Activated T-helper 2 cell treated with anti-CD3 and anti-CD28 coated beads, Interferon-gamma antibody, Interleukin-2, Interleukin-4, amounts not matched to agents 10 μg/mL and 5 μg/mL and 100 μg/mL, durations not matched to agents 14 hours and 24 hours and 36 hours (primary cell): Measurements from ENCODE around the gene P4HTM. TPM values are rescaled to one million over a fixed set of nuclear protein-coding genes. Genes with fewer than 3 reads are reported as not detected.

Experiments used
- DNase-seq: peaks from one replicate; pipeline ENCODE4 v3.0.0; 2021; ENCODE audit warnings: low spot score
- H3K27ac Mint-ChIP-seq: one replicate; pipeline ENCODE4 v1.8.0; 2021; ENCODE audit warnings: mixed read lengths
- H3K27me3 Mint-ChIP-seq: one replicate; pipeline ENCODE4 v1.8.0; 2021; ENCODE audit warnings: low read depth, mixed read lengths
- H3K36me3 Mint-ChIP-seq: one replicate; pipeline ENCODE4 v1.8.0; 2021; ENCODE audit warnings: low read depth, mixed read lengths
- H3K4me1 Mint-ChIP-seq: one replicate; pipeline ENCODE4 v1.8.0; 2021; ENCODE audit warnings: low read depth, mixed read lengths
- H3K4me3 Mint-ChIP-seq: one replicate; pipeline ENCODE4 v1.8.0; 2021; ENCODE audit warnings: low read depth, mild to moderate bottlenecking, moderate library complexity, mixed read lengths
- H3K9me3 Mint-ChIP-seq: one replicate; pipeline ENCODE4 v1.8.0; 2021; ENCODE audit warnings: mixed read lengths
- intact Hi-C: fragments of 100-400 bp; cut with micrococcal nuclease; formaldehyde crosslinking; loops from one replicate; pipeline ENCODE4 v1.15.1; 2023
- total RNA-seq: library from RNA; stranded (reverse); gene quantifications from 2 replicates; pipeline ENCODE4 v1.2.3, GENCODE V29; 2022

P4HTM gene
- total RNA-seq, 1 donor from 2014 or later, result 39.1 TPM

DNA sequence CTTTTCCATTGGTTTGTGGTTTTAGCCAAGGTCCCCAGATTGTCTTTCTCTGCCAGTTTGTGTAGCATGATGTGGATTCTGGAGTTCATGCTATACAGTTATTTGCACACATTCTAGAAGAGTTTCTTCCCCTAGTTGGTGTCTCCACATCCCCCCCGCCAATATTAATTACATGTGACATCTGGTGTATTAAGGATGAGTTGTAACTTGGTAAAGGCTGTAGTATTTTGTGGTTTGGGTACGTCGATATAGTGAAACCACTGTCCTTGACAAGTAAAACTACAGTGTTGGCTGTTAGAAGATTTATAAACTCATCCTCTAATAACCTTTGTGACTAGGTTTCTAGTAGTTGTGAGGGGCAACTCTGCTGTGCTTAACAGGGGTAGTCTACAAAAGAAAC lies 23.7 kb upstream of the P4HTM start:
- peaks cover 77% of the 10 kb centered on the region for H3K36me3 Mint-ChIP-seq
- DNase-seq, result no peak
- no peaks in the 10 kb centered on the region for H3K9me3 Mint-ChIP-seq
- peaks cover 22% of the 10 kb centered on the region for H3K4me1 Mint-ChIP-seq
- peak overlapping the region; percentile 39 for H3K27ac Mint-ChIP-seq
- H3K4me3 Mint-ChIP-seq, result no peak overlapping the region
- no peaks in the 10 kb centered on the region for H3K27me3 Mint-ChIP-seq
- intact Hi-C loops, result no loop called here

DNA sequence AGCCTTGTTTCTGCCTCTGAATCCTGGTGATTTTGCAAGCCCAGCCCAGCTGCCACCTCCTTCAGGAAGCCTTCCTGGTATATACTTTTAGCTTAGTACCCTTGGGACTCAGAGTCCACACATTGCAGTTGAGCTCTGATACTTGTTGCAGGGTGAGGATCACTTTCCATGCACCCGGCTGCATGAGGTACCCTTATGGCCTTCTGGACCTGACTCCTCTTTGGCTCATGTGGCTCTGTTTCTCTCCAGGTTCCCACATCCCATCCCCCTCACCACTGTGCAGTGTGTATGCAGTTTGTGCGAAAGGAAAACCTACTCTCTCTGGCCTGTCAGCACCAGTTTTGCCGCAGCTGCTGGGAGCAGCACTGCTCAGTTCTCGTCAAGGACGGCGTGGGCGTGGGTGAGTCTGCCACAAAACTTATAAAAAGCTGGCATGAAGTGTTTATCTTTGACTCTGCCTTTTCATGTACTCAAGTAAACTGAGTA lies 23.1 kb upstream of the P4HTM start:
- intact Hi-C loops, result no loop called here
- Mint-ChIP-seq H3K36me3 (peaks cover 79% of the 10 kb centered on the region), H3K9me3 (no peaks in the 10 kb centered on the region), H3K27ac (peak overlapping the region; percentile 71), H3K4me1 (peaks cover 19% of the 10 kb centered on the region), H3K27me3 (no peaks in the 10 kb centered on the region), H3K4me3 (no peak overlapping the region)
- no peak for DNase-seq

DNA sequence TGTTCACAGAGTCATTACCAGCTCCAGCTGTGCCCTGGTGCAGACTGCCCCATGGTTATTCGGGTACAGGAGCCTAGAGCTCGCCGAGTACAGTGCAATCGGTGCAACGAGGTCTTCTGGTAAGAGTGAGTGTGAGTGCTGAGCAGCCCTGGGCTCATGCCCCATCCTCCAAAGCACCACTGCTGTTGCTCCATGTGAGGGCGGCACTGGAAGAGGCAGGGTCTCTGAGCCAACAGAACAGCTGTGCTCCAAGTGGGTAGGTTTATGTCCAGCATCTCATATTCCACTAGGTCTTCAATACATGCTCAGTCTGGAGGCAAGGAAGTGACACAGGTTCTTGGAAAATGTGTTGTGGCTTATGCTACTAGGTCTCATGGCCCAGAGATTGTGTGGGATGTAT lies 19.5 kb upstream of the P4HTM start:
- intact Hi-C loops, result no loop called here
- H3K4me1 Mint-ChIP-seq, result peaks cover 9% of the 10 kb centered on the region
- H3K27me3 Mint-ChIP-seq, result no peaks in the 10 kb centered on the region
- no peak for DNase-seq
- H3K4me3 Mint-ChIP-seq, result no peak overlapping the region
- H3K36me3 Mint-ChIP-seq, result peaks cover 88% of the 10 kb centered on the region
- H3K9me3 Mint-ChIP-seq, result no peaks in the 10 kb centered on the region
- no peak overlapping the region for H3K27ac Mint-ChIP-seq

DNA sequence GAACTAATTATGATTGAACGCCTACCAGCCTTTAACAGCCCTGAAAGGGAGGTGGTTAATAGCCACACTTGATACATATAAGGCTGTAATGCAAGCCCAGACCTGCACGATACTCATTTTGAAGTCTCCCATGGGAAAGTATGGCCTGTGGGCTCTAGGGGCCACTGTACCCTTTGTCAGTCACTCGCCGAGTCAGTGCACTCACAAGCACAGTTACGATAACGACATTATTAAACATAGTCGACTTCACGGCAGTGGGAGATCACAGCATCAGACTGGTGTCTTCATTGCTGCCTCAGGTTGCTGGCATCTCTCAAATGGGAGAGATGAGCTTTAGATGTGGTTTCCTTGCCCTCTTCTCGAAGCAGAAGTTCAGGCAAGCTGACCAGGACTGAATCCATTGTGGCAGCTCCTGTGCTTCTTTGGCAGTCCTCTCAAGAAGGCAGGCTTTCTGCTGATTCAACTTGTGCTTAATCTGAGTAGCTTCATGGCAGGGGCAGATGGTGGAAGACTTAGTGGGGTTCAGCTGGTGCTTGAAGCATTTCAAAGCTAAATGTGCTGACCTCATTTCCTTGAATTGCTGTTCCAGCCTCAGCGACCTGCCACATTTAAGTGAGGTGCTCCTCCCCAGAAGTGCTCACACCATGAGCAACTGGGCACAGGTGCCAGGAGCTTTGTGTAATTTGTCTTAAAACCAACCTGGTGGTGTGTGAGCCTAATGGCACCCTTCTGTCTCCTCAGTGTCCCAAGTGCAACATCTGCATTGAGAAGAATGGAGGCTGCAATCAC lies 15.8 kb upstream of the P4HTM start:
- no peak for DNase-seq
- intact Hi-C loops, result no loop called here
- no peak overlapping the region for H3K27ac Mint-ChIP-seq
- H3K27me3 Mint-ChIP-seq, result no peaks in the 10 kb centered on the region
- no peaks in the 10 kb centered on the region for H3K9me3 Mint-ChIP-seq
- no peaks in the 10 kb centered on the region for H3K4me1 Mint-ChIP-seq
- H3K4me3 Mint-ChIP-seq, result no peak overlapping the region
- H3K36me3 Mint-ChIP-seq, result peaks cover 76% of the 10 kb centered on the region

DNA sequence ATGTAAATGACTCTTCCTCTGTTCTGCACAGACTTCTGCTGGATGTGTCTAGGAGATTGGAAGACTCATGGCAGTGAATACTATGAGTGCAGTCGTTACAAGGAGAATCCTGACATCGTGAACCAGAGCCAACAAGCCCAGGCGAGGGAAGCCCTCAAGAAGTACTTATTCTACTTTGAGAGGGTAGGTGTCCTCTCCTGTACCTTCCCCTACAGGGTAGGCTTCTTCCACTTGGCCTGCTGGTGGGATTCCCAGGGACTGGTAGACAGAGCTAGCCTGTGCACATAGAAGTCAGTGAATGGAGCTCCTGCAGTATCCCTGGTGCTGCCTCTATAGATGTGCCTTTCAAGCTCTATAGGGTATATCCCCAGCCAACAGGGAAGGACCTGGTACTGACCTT lies 10.6 kb upstream of the P4HTM start:
- Mint-ChIP-seq H3K9me3 (no peaks in the 10 kb centered on the region), H3K4me3 (no peak overlapping the region), H3K27ac (no peak overlapping the region), H3K36me3 (peaks cover 79% of the 10 kb centered on the region), H3K4me1 (no peaks in the 10 kb centered on the region), H3K27me3 (no peaks in the 10 kb centered on the region)
- intact Hi-C loops, result no loop called here
- DNase-seq, result no peak

DNA sequence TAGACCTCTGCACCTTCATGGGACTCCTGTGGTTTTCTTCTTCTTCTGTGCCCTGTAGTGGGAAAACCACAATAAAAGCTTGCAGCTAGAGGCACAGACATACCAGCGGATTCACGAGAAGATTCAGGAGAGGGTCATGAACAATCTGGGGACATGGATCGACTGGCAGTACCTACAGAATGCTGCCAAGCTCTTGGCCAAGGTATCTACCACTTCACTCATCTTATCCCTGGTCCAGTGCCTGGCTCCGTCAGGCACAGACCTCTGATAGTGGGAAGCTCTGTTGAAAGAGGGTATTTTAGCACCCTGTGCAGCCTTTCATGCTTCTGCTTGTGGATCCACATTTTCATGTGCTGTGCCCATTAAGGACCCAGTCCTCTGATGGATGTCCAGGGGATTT lies 9.7 kb upstream of the P4HTM start:
- Mint-ChIP-seq H3K4me1 (no peaks in the 10 kb centered on the region), H3K36me3 (peaks cover 79% of the 10 kb centered on the region)
- intact Hi-C loops, result loop anchor here (10.0 kb wide), 1 partner anchor 185 kb away; the partner anchor contains the start of gene CCDC71

DNA sequence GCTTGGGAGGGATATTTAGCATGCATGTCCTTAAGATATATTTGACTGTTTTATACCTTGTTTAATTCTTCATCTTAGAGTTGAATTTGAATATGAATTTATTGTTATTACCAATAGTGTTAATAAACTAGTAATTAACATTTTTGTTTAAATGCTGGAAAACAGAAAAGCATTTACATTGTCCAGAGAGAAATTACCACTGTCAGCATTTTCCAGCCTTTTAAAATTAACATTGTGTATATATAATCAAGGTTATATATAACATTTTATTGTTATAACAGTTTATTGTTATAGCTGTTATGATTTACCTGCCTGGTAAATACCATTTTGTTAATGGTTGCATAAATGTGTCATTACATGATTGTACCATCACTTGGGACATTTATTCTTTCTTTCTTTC lies 8.0 kb upstream of the P4HTM start:
- intact Hi-C loops, result loop anchor here (10.0 kb wide), 1 partner anchor 183 kb away; the partner anchor contains the start of gene CCDC71
- Mint-ChIP-seq H3K4me3 (no peak overlapping the region), H3K27ac (no peak overlapping the region), H3K9me3 (no peaks in the 10 kb centered on the region), H3K27me3 (no peaks in the 10 kb centered on the region), H3K36me3 (peaks cover 71% of the 10 kb centered on the region), H3K4me1 (no peaks in the 10 kb centered on the region)
- DNase-seq, result no peak

More for the DNA sequence above, 9.7 kb upstream of the P4HTM start:
- DNase-seq, result no peak
- Mint-ChIP-seq H3K9me3 (no peaks in the 10 kb centered on the region), H3K27me3 (no peaks in the 10 kb centered on the region), H3K27ac (no peak overlapping the region), H3K4me3 (no peak overlapping the region)

DNA sequence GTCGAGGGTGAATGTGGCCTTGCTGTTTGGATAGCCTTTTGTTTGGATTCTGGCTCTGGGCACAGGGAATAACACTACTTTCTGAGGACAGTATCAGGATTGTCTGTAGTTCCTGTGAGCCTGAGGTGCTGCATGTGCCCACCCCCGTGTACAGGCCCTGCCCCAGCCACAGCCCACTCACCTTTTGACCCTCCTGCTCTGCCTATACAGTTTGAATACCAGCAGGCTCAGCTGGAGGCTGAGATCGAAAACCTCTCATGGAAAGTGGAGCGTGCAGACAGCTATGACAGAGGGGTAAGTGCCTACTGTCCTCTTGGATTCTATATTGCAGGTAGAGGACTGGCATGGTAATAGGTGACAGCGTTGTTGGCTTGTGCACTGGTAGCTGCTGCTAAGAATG lies 7.4 kb upstream of the P4HTM start:
- H3K27me3 Mint-ChIP-seq, result no peaks in the 10 kb centered on the region
- DNase-seq, result no peak
- H3K9me3 Mint-ChIP-seq, result no peaks in the 10 kb centered on the region
- no peak overlapping the region for H3K27ac Mint-ChIP-seq
- H3K4me3 Mint-ChIP-seq, result no peak overlapping the region
- H3K36me3 Mint-ChIP-seq, result peaks cover 69% of the 10 kb centered on the region
- H3K4me1 Mint-ChIP-seq, result peaks cover 1% of the 10 kb centered on the region
- intact Hi-C loops, result loop anchor here (10.0 kb wide), 1 partner anchor 182 kb away; the partner anchor contains the start of gene CCDC71

DNA sequence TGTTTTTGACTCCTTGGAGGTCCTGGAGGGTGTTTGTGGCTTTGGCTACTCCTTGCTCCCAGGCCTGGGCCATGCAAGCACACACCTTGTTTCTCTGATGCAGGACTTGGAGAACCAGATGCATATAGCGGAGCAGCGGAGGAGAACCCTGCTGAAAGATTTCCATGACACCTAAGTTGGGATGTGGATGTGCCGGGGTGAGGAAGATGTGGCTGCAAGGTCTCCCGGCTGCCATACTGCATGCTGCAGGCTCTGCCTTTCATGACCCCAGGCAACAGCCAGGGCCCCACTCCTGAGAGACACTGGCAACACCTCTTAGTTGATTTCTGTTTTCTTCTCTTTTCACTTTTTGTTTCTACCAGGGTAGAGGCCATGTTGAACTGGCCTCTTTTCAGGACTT lies 6.9 kb upstream of the P4HTM start:
- no peaks in the 10 kb centered on the region for H3K27me3 Mint-ChIP-seq
- no peak overlapping the region for H3K4me3 Mint-ChIP-seq
- no peak for DNase-seq
- intact Hi-C loops, result loop anchor here (10.0 kb wide), 1 partner anchor 182 kb away; the partner anchor contains the start of gene CCDC71
- H3K36me3 Mint-ChIP-seq, result peaks cover 68% of the 10 kb centered on the region
- peaks cover 4% of the 10 kb centered on the region for H3K4me1 Mint-ChIP-seq
- H3K9me3 Mint-ChIP-seq, result no peaks in the 10 kb centered on the region
- H3K27ac Mint-ChIP-seq, result no peak overlapping the region

DNA sequence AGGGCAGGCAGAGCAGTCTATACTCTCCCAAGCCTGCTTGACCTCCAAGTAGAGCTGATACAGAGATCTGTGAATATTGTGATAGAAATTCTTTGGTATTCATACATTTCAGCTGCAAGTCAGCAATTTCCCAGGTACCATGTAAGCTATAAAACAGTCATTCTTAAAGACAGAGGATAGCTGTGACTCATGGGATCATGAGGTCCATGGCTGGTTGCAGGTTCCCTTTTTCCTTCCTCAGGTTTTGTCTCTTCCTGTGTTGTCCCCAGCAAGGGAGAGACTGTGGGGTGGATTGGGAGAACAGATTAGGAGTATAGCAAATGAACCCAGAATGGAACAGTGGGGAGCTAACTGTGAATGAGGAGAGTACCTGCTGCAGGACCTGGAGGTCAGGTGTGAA lies 5.4 kb upstream of the P4HTM start:
- intact Hi-C loops, result loop anchor here (5.0 to 10.0 kb wide), 2 partner anchors 67 to 180 kb away; partner anchors contain the start of genes ARIH2 and CCDC71
- peaks cover 62% of the 10 kb centered on the region for H3K36me3 Mint-ChIP-seq

DNA sequence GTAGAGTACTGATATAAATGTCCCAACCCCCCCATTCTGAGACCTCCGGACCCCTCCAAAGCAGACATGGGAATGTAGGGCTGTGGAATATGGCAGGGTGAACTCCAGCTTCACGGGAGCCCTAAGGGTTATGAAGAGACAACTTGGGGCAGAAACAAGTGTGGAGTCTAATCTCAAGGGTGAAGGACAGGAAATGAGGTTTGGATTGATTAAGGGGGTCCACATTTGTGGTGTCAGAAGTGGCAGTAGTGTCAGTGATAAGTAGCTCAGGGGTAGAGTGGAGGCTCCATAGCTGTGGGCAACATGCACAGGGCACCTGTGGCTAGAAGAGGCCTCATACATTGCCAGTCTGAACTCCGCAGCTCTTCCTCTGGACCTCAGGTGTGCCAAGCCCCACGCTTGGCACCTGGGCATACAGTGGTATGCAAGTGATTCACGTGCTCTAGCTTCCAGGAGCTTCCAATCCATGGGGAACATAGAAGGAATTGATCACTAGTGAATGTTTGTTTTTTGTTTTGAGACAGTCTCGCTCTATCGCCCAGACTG lies 4.1 kb upstream of the P4HTM start:
- Mint-ChIP-seq H3K27ac (no peak overlapping the region), H3K4me3 (no peak overlapping the region), H3K4me1 (peaks cover 12% of the 10 kb centered on the region), H3K9me3 (no peaks in the 10 kb centered on the region), H3K27me3 (no peaks in the 10 kb centered on the region), H3K36me3 (peaks cover 56% of the 10 kb centered on the region)
- no peak for DNase-seq
- intact Hi-C loops, result loop anchor here (5.0 to 10.0 kb wide), 2 partner anchors 69 to 179 kb away; partner anchors contain the start of genes ARIH2 and CCDC71

More for the DNA sequence above, 5.4 kb upstream of the P4HTM start:
- H3K27me3 Mint-ChIP-seq, result no peaks in the 10 kb centered on the region
- no peak for DNase-seq
- H3K4me1 Mint-ChIP-seq, result peaks cover 12% of the 10 kb centered on the region
- no peak overlapping the region for H3K27ac Mint-ChIP-seq
- no peaks in the 10 kb centered on the region for H3K9me3 Mint-ChIP-seq
- H3K4me3 Mint-ChIP-seq, result no peak overlapping the region

DNA sequence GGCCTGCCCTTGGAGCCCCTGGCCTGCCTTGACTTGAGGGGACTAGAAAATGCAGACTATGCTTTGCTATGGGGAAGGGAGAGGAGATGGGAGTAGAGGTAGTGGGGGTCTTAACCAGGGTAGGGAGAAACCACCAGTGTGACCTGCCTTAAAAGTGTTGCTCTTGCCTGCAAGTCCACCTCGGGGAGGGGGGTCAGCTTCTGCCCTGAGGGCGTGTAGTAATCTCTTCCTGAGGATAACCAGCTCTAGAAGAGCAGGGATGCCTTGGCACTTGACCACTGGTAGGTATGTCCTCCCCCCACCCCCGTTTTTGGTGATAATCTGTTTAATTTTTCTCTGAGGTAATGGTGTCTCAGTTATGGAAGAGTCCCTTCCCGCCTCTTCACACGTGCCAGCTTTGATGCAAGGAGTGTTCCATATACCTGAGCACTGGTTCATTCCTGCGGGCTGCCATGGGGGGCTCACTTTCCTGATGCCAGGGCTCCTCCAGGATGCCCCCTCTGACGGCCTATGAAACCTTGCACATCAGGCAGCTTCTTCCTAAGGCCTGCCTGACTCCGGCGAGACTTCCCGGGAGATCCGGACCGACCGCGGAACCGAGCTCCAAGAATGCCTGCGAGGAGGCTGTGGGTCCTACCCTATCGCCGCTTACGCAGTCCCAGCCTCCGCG lies 780 bp upstream of the P4HTM start:
- Mint-ChIP-seq H3K27me3 (no peaks in the 10 kb centered on the region), H3K4me1 (peaks cover 34% of the 10 kb centered on the region), H3K27ac (peak overlapping the region; percentile 79), H3K36me3 (peaks cover 44% of the 10 kb centered on the region), H3K4me3 (peak overlapping the region; percentile 83), H3K9me3 (no peaks in the 10 kb centered on the region)
- intact Hi-C loops, result loop anchor here (1.0 to 10.0 kb wide), 5 partner anchors 18 to 176 kb away; partner anchors contain the start of genes ARIH2, CCDC71, QRICH1 and WDR6
- DNase-seq, result no peak
